ENCODE results near the gene BRIX1.

GRCh38 chr5:34928267-34928666, 12.8 kb downstream of the BRIX1 start:
- TF ChIP-seq EZH2 (IDR thresholded peaks at IDR 0.05; ENCODE audit: insufficient read depth, poor library complexity, severe bottlenecking) = no peak
- TF ChIP-seq EZH2phosphoT487 (IDR thresholded peaks at IDR 0.05; ENCODE audit: insufficient read depth, low read depth) = no peak
